DMS53 treated with DMSO at 0.1 percent for 48 hours (cell line): Measurements from ENCODE around the gene PTPN9.

ENCODE experiments used
- DNase-seq: peaks from one replicate; lab custom pipeline; 2025; ENCODE audit not compliant: unreplicated experiment; lab: John Stamatoyannopoulos, UW

The PTPN9 gene

DNA sequence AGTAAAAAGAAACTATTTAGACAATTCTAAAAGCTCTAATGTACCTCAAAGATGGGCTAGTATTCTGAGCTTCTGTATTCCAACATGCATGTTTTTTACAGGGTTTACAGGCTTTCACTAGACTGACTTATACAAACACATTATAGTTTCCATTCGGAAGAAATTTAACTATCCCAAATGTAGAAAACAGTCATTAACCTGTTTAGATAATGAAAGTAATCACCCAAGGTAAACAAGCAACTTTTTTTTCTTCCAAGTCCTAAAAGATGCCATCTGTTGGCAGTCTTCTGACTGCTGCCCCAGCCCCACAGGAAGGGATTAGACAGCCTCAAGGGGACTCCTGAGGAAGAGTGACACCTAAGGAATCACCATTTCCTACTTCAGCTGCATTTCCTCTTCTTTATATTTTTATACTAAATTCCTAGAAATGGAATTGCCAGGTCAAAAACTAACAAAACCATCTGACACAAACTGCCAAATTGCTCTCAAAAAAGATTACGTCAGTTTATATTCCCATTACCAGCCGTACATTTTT lies 153.1 kb downstream of the PTPN9 start:
- DNase-seq = no peak

DNA sequence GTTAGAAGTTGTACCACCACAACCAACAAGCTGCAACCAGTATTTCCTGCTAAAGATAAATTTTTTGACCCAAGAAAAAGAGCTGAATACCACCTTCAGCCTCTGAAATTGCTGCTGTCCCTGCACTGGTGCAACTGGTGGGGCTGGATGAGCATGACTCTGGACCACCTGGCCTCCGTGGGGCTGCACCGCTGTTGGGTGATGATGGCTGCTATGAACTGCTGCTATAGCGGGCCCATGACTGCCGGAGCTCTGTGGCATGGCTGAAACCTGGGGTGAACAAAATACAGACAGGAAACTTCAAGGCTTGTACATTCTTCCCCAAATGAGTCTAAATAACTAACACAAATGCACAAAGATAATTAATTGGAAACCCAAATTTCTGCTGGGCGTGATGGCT lies 156.6 kb downstream of the PTPN9 start:
- DNase-seq = no peak

DNA sequence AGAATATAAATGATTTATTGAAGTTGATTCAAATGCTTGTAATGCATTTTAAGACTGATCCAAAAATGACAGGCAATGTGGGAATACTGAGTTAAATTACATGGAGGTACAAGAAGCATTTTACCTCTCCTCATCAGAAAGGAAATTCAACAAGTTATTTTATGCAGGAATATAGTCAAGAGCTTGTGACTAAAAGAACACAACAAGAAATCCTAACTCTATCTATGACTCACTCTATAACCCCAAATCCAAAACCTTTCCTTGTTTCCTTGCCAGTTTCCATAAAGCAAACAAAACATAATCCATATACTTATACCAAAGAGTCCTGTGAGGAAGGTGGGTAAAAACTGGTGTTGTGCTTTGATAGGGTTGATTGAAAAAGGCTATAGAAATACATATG lies 158.4 kb downstream of the PTPN9 start:
- DNase-seq = no peak

DNA sequence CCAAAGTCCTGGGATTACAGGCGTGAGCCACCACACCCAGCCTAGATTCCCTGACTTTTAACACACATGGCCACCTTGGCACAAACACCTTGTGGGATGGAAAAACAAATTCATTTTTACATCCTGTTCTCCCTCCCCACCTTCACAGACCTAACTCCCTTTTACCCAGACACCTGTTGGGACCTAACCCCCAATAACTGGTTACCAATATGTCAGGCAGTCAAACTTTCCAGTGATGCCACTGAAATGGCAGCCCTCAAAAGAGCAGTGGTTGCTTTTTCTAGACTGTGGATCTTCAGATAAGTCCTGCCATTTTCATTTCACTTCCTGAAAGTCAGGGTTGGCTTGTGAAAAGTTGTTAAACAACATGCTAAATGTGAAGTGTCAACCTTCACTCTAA lies 162.5 kb downstream of the PTPN9 start:
- no peak for DNase-seq
